Measurements from ENCODE around the gene SLC13A2. TPM values are rescaled to one million over a fixed set of nuclear protein-coding genes. Genes with fewer than 3 reads are reported as not detected.
"Not testable (repeated sequence)": the region's sequence is repeated elsewhere in the genome, so short reads cannot be mapped to it uniquely, and the experiment has no call there.

SLC13A2 gene
- total RNA-seq (2014; rRNA removed; shearing (Covaris generic)): not detected in 2 replicates
- polyA plus RNA-seq (2014; cell fraction: nucleus; rRNA removed): not detected in 2 replicates

- no peak for DNase-seq (ENCODE audit: extremely low read depth, low read depth)
These were observed at the start of gene SLC13A2 for GRCh38 chr17:28473542-28473941. Gene SLC13A2, plus strand, starts transcription at chr17:28473644. Its CDS starts 69 bp downstream, at chr17:28473713.

- DNase-seq (ENCODE audit: extremely low read depth, low read depth): no peak
These were observed 48.2 kb upstream of the SLC13A2 start for GRCh38 chr17:28425206-28425605.

DNA sequence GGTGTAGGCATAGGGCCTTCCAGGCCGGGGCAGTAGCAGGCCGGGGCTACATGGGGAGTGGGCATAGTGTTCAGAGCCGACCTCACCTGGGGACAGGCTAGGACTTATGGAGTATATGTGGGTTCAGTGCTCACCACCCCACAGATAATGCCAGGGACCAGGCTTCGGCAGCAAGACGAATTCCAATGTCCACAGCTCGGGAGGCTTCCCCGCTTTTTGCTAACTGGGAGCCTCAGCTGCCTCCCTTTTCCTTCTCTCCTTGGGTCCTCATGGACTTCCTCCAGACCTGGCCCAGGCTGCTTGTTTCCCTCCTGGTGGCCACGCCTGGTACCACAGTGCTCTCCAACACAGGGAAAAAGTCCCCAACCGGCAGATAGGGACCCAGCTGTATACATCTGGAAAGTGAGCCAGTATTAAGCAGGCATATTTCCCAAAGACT lies 47.3 kb upstream of the SLC13A2 start:
- DNase-seq (ENCODE audit: extremely low read depth, low read depth): no peak

GRCh38 chr17:28427371-28427770 lies 46.1 kb upstream of the SLC13A2 start:
- DNase-seq (ENCODE audit: extremely low read depth, low read depth): no peak

- DNase-seq (ENCODE audit: extremely low read depth, low read depth): not testable (repeated sequence)
These were observed 45.5 kb upstream of the SLC13A2 start for GRCh38 chr17:28427982-28428381.

GRCh38 chr17:28433721-28434120 lies 39.7 kb upstream of the SLC13A2 start:
- DNase-seq (ENCODE audit: extremely low read depth, low read depth): no peak

DNA sequence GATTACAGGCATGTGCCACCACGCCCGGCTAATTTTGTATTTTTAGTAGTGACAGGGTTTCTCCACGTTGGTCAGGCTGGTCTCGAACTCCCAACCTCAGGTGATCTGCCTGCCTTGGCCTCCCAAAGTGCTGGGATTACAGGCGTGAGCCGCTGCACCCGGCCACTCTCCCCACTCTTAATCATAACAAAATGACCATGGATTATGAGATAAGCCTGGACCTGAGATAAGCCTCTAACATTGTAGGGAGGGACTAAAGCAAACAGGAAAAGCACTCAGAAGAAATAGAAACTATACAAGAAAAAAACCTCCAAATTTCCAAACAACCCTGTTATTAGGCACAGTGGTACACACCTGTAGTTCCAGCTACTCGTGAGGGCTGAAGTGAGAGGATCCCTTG lies 39.1 kb upstream of the SLC13A2 start:
- DNase-seq (ENCODE audit: extremely low read depth, low read depth): not testable (repeated sequence)

- no peak for DNase-seq (ENCODE audit: extremely low read depth, low read depth)
These were observed 29.4 kb upstream of the SLC13A2 start for GRCh38 chr17:28443901-28444638.

DNA sequence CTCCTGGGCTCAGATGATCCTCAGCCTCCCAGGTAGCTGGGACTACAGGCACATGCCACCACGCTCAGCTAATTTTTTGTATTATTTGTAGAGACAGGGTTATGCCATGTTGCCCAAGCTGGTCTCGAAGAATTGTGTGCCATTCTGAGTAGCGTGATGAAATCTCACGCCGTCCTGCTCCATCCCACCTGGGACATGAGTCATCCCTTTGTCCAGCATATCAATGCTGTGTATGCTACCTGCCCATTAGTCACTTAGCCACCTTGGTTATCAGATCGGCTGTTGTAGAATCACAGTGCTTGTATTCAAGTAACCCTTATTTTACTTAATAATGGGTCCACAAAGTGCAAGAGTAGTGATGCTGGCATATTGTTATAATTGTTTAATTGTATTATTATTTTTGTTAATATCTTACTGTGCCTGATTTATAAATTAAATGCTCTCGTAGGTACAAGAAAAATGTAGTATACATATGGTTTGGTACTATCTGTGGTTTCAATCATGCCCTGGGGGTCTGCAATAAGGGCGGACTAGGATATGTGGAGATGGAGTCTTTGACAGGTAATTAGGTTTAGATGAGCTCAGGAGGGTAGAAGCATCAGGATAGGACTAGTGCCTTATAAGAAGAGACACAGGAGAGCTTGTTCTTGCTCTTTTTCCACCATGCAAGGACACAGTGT lies 26.6 kb upstream of the SLC13A2 start:
- no peak for DNase-seq (ENCODE audit: extremely low read depth, low read depth)

- no peak for DNase-seq (ENCODE audit: extremely low read depth, low read depth)
These were observed 26.1 kb upstream of the SLC13A2 start for GRCh38 chr17:28447396-28447760.

DNA sequence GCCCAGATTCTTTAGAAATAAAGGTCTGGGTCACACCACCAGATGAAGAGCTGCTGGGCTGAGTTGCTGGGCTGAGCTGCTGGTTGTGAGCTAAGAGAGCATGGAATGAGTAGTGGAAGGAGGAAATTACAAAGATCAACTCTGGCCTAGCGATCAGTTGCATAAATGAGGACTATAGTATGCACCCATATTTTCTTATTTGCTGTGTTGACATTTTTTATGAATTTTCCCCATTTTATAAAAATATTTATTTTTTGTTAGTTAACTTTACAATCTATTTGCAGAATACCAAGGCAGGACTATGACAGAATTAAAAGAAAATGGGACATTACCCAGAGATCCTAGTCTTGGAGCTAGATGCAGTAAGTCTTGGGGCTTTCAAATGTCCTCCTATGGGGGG lies 23.6 kb upstream of the SLC13A2 start:
- no peak for DNase-seq (ENCODE audit: extremely low read depth, low read depth)

GRCh38 chr17:28457890-28458289 lies 15.6 kb upstream of the SLC13A2 start:
- DNase-seq (ENCODE audit: extremely low read depth, low read depth): no peak

- not testable (repeated sequence) for DNase-seq (ENCODE audit: extremely low read depth, low read depth)
These were observed 14.6 kb upstream of the SLC13A2 start for GRCh38 chr17:28458881-28459280.

GRCh38 chr17:28460901-28461300 lies 12.5 kb upstream of the SLC13A2 start:
- DNase-seq (ENCODE audit: extremely low read depth, low read depth): no peak

GRCh38 chr17:28466001-28466400 lies 7.4 kb upstream of the SLC13A2 start:
- no peak for DNase-seq (ENCODE audit: extremely low read depth, low read depth)

GRCh38 chr17:28466521-28467048 lies 6.9 kb upstream of the SLC13A2 start:
- no peak for DNase-seq (ENCODE audit: extremely low read depth, low read depth)

DNA sequence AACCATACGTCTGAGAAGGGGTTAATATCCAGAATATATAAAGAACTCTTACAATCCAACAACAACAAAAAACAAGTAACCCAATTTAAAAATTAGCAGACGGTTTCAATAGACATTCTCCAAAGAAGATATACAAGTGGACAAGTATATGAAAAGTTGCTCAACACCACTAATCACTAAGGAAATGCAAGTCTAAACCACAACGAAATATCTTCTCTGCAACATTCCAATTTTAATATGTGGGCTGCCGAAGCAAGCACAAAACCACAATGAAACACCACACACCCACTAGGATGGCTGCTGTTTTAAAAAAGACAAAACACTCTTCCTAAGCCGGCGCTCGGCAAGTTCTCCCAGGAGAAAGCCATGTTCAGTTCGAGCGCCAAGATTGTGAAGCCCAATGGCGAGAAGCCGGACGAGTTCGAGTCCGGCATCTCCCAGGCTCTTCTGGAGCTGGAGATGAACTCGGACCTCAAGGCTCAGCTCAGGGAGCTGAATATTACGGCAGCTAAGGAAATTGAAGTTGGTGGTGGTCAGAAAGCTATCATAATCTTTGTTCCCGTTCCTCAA lies 5.9 kb upstream of the SLC13A2 start:
- DNase-seq (ENCODE audit: extremely low read depth, low read depth): no peak

- DNase-seq (ENCODE audit: extremely low read depth, low read depth): not testable (repeated sequence)
These were observed 5.3 kb upstream of the SLC13A2 start for GRCh38 chr17:28468033-28468735.

DNA sequence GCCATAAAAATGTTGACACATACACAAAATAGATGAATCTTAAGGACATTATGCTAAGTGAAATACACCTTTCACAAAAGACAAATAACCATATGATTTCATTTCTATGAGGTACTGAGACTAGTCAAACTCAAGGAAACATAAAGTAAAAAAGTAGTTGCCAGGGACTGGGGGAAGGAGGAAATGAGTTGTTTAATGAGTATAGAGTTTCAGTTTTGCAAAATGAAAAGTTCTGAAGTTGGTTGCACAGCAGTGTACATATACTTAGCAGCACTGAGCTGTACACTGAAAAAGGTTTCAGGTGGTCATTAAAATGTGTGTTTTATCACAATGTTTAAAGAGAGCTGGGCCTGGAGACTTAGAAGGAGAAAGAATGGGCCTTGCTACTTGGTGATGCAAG lies 4.7 kb upstream of the SLC13A2 start:
- DNase-seq (ENCODE audit: extremely low read depth, low read depth): no peak

GRCh38 chr17:28469376-28469775 lies 4.1 kb upstream of the SLC13A2 start:
- DNase-seq (ENCODE audit: extremely low read depth, low read depth): no peak
